AG10803 (cell line): ENCODE measurements around the gene LPAR1.

Experiments used
- DNase-seq: peaks from one replicate; pipeline ENCODE4 v3.0.0; 2010; ENCODE audit warnings: low read depth
- H3K4me3 ChIP-seq: 2 replicates; pipeline ENCODE4 v1.5.1; 2011; ENCODE audit warnings: mild to moderate bottlenecking, low read length, control low read depth
- TF ChIP-seq, protein P1 (sequence below): conservative IDR thresholded peaks from 2 replicates; pipeline ENCODE4 v1.5.1; 2011; ENCODE audit warnings: mild to moderate bottlenecking, low read length, control low read depth, inconsistent platforms

The LPAR1 gene

DNA sequence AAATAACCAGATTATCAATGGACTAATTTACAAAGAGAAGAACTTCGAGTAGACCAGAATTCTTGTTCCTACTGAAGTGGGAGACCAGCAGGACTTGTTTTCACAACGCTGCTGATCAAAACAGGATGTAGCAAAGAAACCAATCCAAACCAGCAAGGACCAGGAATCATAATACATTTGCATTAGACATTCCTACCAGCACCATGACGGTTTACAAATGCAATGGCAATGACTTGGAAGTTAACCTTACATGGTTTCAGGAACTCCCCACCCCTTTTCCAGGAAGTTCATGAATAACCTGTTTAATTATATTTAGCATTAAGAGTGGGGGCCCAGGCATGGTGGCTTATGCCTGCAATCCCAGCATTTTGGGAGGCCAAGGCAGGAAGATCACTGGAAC is 100.0 kb downstream of the LPAR1 start:
- TF ChIP-seq, protein P1, sequence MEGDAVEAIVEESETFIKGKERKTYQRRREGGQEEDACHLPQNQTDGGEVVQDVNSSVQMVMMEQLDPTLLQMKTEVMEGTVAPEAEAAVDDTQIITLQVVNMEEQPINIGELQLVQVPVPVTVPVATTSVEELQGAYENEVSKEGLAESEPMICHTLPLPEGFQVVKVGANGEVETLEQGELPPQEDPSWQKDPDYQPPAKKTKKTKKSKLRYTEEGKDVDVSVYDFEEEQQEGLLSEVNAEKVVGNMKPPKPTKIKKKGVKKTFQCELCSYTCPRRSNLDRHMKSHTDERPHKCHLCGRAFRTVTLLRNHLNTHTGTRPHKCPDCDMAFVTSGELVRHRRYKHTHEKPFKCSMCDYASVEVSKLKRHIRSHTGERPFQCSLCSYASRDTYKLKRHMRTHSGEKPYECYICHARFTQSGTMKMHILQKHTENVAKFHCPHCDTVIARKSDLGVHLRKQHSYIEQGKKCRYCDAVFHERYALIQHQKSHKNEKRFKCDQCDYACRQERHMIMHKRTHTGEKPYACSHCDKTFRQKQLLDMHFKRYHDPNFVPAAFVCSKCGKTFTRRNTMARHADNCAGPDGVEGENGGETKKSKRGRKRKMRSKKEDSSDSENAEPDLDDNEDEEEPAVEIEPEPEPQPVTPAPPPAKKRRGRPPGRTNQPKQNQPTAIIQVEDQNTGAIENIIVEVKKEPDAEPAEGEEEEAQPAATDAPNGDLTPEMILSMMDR = no peak
- H3K4me3 ChIP-seq = no peak overlapping the region
- DNase-seq = no peak

DNA sequence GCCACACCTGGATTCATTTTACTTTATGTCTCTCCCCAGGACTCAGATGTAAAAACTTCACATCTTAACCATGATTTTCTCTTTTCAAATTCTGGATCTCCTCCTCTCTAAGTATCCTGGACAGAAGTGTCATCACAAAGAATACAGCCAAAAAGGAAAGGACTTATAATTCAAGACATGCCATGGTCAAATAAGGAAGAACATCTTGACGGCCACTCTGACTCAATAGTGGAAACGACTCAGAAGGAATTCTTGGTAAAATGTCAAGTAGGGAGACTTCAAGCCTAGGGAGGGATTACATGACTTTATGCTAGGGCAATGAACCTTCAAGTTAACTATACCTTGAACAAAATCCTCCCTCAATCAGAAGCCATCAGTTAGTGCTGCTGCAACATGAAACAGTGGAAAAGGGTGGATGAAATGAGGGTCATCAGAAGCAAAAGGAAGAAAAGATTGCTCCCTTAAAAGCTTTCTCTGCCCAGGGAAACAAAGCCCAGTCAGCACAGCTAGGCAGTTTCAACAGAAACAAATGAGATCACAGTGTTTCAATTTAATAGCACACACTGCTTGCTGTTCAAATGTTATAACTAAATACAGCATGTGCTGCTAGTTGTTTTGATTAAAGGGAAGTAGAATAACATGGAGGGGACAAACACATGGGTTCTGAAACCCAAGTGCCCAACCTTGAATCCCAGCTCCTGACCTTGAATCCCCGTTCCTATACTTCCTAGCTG is 101.4 kb downstream of the LPAR1 start:
- H3K4me3 ChIP-seq = peak overlapping the region; percentile 6; the same call in 1 of the 2 replicates
- TF ChIP-seq, protein P1 = no peak
- DNase-seq = peak; percentile 96

DNA sequence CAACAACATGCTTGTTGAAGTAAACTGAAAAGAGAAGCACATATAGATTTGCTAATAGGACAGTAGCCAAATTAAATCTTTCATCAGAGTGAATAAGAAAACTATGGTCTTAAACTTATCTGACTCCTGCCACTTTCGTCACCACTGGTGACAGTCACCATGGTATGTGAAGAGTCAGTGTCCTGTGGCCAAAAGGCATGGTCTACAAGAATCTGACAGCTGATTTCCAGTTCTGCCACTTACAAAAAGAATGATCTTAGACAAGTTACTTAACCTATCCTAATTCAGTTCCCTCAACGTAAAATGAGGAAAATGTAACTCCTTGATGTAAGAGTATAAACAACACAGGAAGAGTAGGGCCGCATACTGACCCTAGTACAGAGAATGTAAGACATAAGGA is 102.0 kb downstream of the LPAR1 start:
- H3K4me3 ChIP-seq = peak overlapping the region; percentile 6; the same call in 1 of the 2 replicates
- peak; percentile 47 for DNase-seq
- TF ChIP-seq, protein P1 = no peak

DNA sequence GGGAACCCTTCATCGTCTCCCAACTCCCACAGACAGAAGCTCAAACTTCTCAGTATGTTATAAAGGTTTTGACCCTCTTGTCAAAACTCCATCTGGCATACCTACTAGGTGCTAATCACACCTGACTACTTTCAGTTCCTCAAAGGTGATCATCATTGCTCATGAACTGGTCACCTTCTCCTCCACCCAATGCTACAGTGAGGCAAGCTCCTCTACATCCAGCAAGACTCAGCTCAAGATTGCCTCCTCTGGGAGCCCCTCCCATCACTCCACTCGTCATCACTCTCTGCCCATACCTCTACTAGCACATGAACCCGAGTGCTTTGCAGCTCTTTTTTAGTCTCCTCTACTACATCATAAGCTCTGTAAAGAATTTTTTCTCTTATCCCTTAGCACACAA is 102.4 kb downstream of the LPAR1 start:
- TF ChIP-seq, protein P1 = no peak
- no peak overlapping the region for H3K4me3 ChIP-seq
- DNase-seq = peak; percentile 15

DNA sequence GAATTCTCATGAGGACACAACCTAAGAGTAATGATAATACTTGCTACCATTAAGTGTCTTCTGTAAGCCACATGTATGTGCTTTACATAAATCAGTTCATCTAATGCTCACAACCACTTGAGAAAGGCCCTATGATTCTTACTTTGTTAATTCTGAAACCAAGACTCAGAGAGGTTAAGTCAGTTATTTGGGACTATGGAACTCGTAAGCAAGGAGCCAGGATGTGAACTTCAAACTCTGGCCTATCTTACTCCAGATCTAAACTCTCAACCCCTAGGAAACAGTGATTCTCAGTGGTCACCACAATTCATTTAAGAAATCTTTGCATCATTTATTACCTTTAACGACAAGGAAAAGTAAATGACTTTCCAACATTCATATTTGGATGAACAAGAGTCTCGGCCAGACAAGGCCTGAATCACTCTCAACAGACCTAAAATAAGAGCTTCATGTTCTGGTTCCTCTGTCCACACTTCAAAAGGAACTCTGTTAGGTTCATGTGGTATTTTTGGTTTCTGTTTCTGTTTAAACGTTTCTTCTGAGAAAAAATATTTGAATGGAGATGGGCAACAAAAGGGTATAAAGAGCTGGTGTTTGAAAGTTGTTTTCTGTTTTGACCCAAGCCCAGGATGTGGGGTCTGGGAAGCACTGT is 104.8 kb downstream of the LPAR1 start:
- DNase-seq = peak; percentile 51
- TF ChIP-seq, protein P1 = no peak
- H3K4me3 ChIP-seq = no peak overlapping the region

DNA sequence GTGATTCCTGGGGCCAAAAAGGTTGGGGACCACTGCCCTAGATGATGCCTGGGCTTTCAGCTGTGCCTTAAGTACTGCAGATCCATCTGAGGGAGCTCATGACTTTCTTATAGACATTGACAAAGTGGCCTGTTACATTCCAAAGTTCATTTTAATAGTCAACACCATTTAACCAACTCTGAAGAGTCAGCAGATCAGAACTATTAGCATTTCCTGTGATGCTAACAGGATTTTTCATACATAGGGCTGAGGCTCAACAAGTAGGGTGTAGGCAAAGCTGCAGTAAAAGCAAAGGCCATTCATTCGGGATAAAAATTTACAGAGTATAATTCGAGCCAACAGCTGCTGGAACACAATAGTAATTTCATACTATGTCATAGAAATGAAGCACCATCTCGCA is 105.4 kb downstream of the LPAR1 start:
- H3K4me3 ChIP-seq = no peak overlapping the region
- TF ChIP-seq, protein P1 = no peak
- peak; percentile 88 for DNase-seq

DNA sequence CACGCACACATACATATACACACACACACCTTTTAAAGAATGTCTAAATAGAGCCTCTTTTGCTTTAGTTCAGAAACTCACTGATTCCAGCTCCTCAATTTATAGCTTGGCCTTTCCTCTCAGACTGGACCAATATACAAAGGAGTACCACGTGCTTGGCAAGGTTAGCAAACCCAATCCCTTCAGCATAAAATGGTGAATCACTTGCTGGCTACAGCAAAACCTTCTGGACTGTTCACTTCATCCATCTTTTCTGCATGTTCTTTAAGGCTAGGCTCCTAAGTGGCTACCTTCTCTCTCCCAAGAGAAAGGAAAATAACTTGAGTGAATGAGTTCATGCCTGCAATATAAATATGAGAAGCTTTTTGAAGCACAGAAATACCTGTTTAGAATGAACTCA is 109.7 kb downstream of the LPAR1 start:
- TF ChIP-seq, protein P1 = no peak
- no peak overlapping the region for H3K4me3 ChIP-seq
- DNase-seq = peak; percentile 25
